ENCODE measurements around the gene TULP4. TPM values are rescaled to one million over a fixed set of nuclear protein-coding genes. Genes with fewer than 3 reads are reported as not detected.

TULP4 gene
- total and polyA plus RNA-seq, 4 donors = 30.9 to 403 (median 84.8) TPM

GRCh38 chr6:158304254-158304653 is 8.0 kb upstream of the TULP4 start:
- DNase-seq (ENCODE audit: low read depth in 4 of 6, low spot score in 6 of 6) = no peak
- Histone ChIP-seq H3K4me3 (ENCODE audit: low read depth, low read length) (no peak overlapping the region), H3K27me3 (ENCODE audit: control insufficient read depth, insufficient read depth, low read length) (no peaks in the 10 kb centered on the region), H3K27ac (ENCODE audit: low read depth, low read length) (no peak overlapping the region), H3K9me3 (ENCODE audit: control insufficient read depth, insufficient read depth, low read length) (no peaks in the 10 kb centered on the region), H3K4me1 (ENCODE audit: control insufficient read depth, insufficient read depth, low read length) (peaks cover 3% of the 10 kb centered on the region), H3K36me3 (ENCODE audit: control insufficient read depth, insufficient read depth, low read length) (no peaks in the 10 kb centered on the region)

- DNase-seq (ENCODE audit: low read depth in 4 of 6, low spot score in 6 of 6) = no peak
- H3K27ac ChIP-seq (ENCODE audit: low read depth, low read length) = no peak overlapping the region
- no peaks in the 10 kb centered on the region for H3K9me3 ChIP-seq (ENCODE audit: control insufficient read depth, insufficient read depth, low read length)
- H3K4me3 ChIP-seq (ENCODE audit: low read depth, low read length) = no peak overlapping the region
- H3K36me3 ChIP-seq (ENCODE audit: control insufficient read depth, insufficient read depth, low read length) = peaks cover 12% of the 10 kb centered on the region
- H3K27me3 ChIP-seq (ENCODE audit: control insufficient read depth, insufficient read depth, low read length) = no peaks in the 10 kb centered on the region
- no peaks in the 10 kb centered on the region for H3K4me1 ChIP-seq (ENCODE audit: control insufficient read depth, insufficient read depth, low read length)
- WGBS (ENCODE audit: insufficient coverage) = no CpG with 5 or more reads among the region's 5 CpGs
These were observed 2.5 kb upstream of the TULP4 start for GRCh38 chr6:158309814-158310213.

- no peaks in the 10 kb centered on the region for H3K9me3 ChIP-seq (ENCODE audit: control insufficient read depth, insufficient read depth, low read length)
- DNase-seq (ENCODE audit: low read depth in 4 of 6, low spot score in 6 of 6) = no peak
- H3K36me3 ChIP-seq (ENCODE audit: control insufficient read depth, insufficient read depth, low read length) = peaks cover 12% of the 10 kb centered on the region
- WGBS (ENCODE audit: insufficient coverage) = 71% methylated on average over 8 of the region's 8 CpGs
- no peaks in the 10 kb centered on the region for H3K4me1 ChIP-seq (ENCODE audit: control insufficient read depth, insufficient read depth, low read length)
- H3K27me3 ChIP-seq (ENCODE audit: control insufficient read depth, insufficient read depth, low read length) = no peaks in the 10 kb centered on the region
- no peak overlapping the region for H3K27ac ChIP-seq (ENCODE audit: low read depth, low read length)
- no peak overlapping the region for H3K4me3 ChIP-seq (ENCODE audit: low read depth, low read length)
These were observed 1.1 kb upstream of the TULP4 start for GRCh38 chr6:158311193-158311592.

- WGBS (ENCODE audit: insufficient coverage) = 100% methylated on average over 3 of the region's 4 CpGs
- Histone ChIP-seq H3K27ac (ENCODE audit: low read depth, low read length) (no peak overlapping the region), H3K27me3 (ENCODE audit: control insufficient read depth, insufficient read depth, low read length) (no peaks in the 10 kb centered on the region), H3K36me3 (ENCODE audit: control insufficient read depth, insufficient read depth, low read length) (peaks cover 12% of the 10 kb centered on the region), H3K9me3 (ENCODE audit: control insufficient read depth, insufficient read depth, low read length) (peaks cover under 1% of the 10 kb centered on the region), H3K4me3 (ENCODE audit: low read depth, low read length) (no peak overlapping the region), H3K4me1 (ENCODE audit: control insufficient read depth, insufficient read depth, low read length) (no peaks in the 10 kb centered on the region)
- DNase-seq (ENCODE audit: low read depth in 4 of 6, low spot score in 6 of 6) = no peak
These were observed 639 bp upstream of the TULP4 start for GRCh38 chr6:158311626-158312025.

- no peaks in the 10 kb centered on the region for H3K4me1 ChIP-seq (ENCODE audit: control insufficient read depth, insufficient read depth, low read length)
- H3K4me3 ChIP-seq (ENCODE audit: low read depth, low read length) = no peak overlapping the region
- no peaks in the 10 kb centered on the region for H3K27me3 ChIP-seq (ENCODE audit: control insufficient read depth, insufficient read depth, low read length)
- no peak overlapping the region for H3K27ac ChIP-seq (ENCODE audit: low read depth, low read length)
- peaks cover 3% of the 10 kb centered on the region for H3K9me3 ChIP-seq (ENCODE audit: control insufficient read depth, insufficient read depth, low read length)
- peak in 1 of 6 donors; percentile 25 for DNase-seq (ENCODE audit: low read depth in 4 of 6, low spot score in 6 of 6)
- peaks cover 12% of the 10 kb centered on the region for H3K36me3 ChIP-seq (ENCODE audit: control insufficient read depth, insufficient read depth, low read length)
- 60% methylated on average over 11 of the region's 11 CpGs for WGBS (ENCODE audit: insufficient coverage)
These were observed 570 bp downstream of the TULP4 start for GRCh38 chr6:158312672-158313397.

- Histone ChIP-seq H3K36me3 (ENCODE audit: control insufficient read depth, insufficient read depth, low read length) (peaks cover 12% of the 10 kb centered on the region), H3K4me3 (ENCODE audit: low read depth, low read length) (no peak overlapping the region), H3K27me3 (ENCODE audit: control insufficient read depth, insufficient read depth, low read length) (no peaks in the 10 kb centered on the region), H3K9me3 (ENCODE audit: control insufficient read depth, insufficient read depth, low read length) (peaks cover 3% of the 10 kb centered on the region), H3K4me1 (ENCODE audit: control insufficient read depth, insufficient read depth, low read length) (no peaks in the 10 kb centered on the region), H3K27ac (ENCODE audit: low read depth, low read length) (no peak overlapping the region)
- 85% methylated on average over 9 of the region's 9 CpGs for WGBS (ENCODE audit: insufficient coverage)
- DNase-seq (ENCODE audit: low read depth in 4 of 6, low spot score in 6 of 6) = no peak
These were observed 1.7 kb downstream of the TULP4 start for GRCh38 chr6:158313989-158314388.

GRCh38 chr6:158314737-158315136 is 2.5 kb downstream of the TULP4 start:
- H3K27me3 ChIP-seq (ENCODE audit: control insufficient read depth, insufficient read depth, low read length) = no peaks in the 10 kb centered on the region
- DNase-seq (ENCODE audit: low read depth in 4 of 6, low spot score in 6 of 6) = no peak
- H3K4me3 ChIP-seq (ENCODE audit: low read depth, low read length) = no peak overlapping the region
- H3K4me1 ChIP-seq (ENCODE audit: control insufficient read depth, insufficient read depth, low read length) = no peaks in the 10 kb centered on the region
- H3K36me3 ChIP-seq (ENCODE audit: control insufficient read depth, insufficient read depth, low read length) = peaks cover 12% of the 10 kb centered on the region
- no CpG with 5 or more reads among the region's 3 CpGs for WGBS (ENCODE audit: insufficient coverage)
- peaks cover 3% of the 10 kb centered on the region for H3K9me3 ChIP-seq (ENCODE audit: control insufficient read depth, insufficient read depth, low read length)
- H3K27ac ChIP-seq (ENCODE audit: low read depth, low read length) = no peak overlapping the region

GRCh38 chr6:158316022-158316421 is 3.8 kb downstream of the TULP4 start:
- H3K27ac ChIP-seq (ENCODE audit: low read depth, low read length) = no peak overlapping the region
- peaks cover 8% of the 10 kb centered on the region for H3K36me3 ChIP-seq (ENCODE audit: control insufficient read depth, insufficient read depth, low read length)
- no peaks in the 10 kb centered on the region for H3K4me1 ChIP-seq (ENCODE audit: control insufficient read depth, insufficient read depth, low read length)
- no peak for DNase-seq (ENCODE audit: low read depth in 4 of 6, low spot score in 6 of 6)
- H3K4me3 ChIP-seq (ENCODE audit: low read depth, low read length) = no peak overlapping the region
- peaks cover 3% of the 10 kb centered on the region for H3K9me3 ChIP-seq (ENCODE audit: control insufficient read depth, insufficient read depth, low read length)
- no peaks in the 10 kb centered on the region for H3K27me3 ChIP-seq (ENCODE audit: control insufficient read depth, insufficient read depth, low read length)
- no CpG with 5 or more reads among the region's 3 CpGs for WGBS (ENCODE audit: insufficient coverage)

GRCh38 chr6:158321960-158322359 is 9.7 kb downstream of the TULP4 start:
- Histone ChIP-seq H3K36me3 (ENCODE audit: control insufficient read depth, insufficient read depth, low read length) (no peaks in the 10 kb centered on the region), H3K27me3 (ENCODE audit: control insufficient read depth, insufficient read depth, low read length) (no peaks in the 10 kb centered on the region), H3K4me3 (ENCODE audit: low read depth, low read length) (no peak overlapping the region), H3K27ac (ENCODE audit: low read depth, low read length) (no peak overlapping the region), H3K9me3 (ENCODE audit: control insufficient read depth, insufficient read depth, low read length) (no peaks in the 10 kb centered on the region), H3K4me1 (ENCODE audit: control insufficient read depth, insufficient read depth, low read length) (no peaks in the 10 kb centered on the region)
- no peak for DNase-seq (ENCODE audit: low read depth in 4 of 6, low spot score in 6 of 6)

- Histone ChIP-seq H3K27ac (ENCODE audit: low read depth, low read length) (no peak overlapping the region), H3K27me3 (ENCODE audit: control insufficient read depth, insufficient read depth, low read length) (no peaks in the 10 kb centered on the region), H3K36me3 (ENCODE audit: control insufficient read depth, insufficient read depth, low read length) (no peaks in the 10 kb centered on the region), H3K4me1 (ENCODE audit: control insufficient read depth, insufficient read depth, low read length) (no peaks in the 10 kb centered on the region), H3K4me3 (ENCODE audit: low read depth, low read length) (no peak overlapping the region), H3K9me3 (ENCODE audit: control insufficient read depth, insufficient read depth, low read length) (no peaks in the 10 kb centered on the region)
- DNase-seq (ENCODE audit: low read depth in 4 of 6, low spot score in 6 of 6) = no peak
These were observed 10.1 kb downstream of the TULP4 start for GRCh38 chr6:158322400-158322723.

Measured in spinal cord (tissue), 10 donors.